Erythroblast (primary cell): Measurements from ENCODE around the gene CEP350.

ENCODE experiments used
- DNase-seq, 2 experiments: peaks; one replicate each; lab custom pipeline; 2025; lab: John Stamatoyannopoulos, UW
- GATA1 ChIP-seq: IDR thresholded peaks from 2 replicates; pipeline ENCODE4 v1.6.1; 2011; ENCODE audit warnings: low read depth, mild to moderate bottlenecking, control low read depth, low read length, moderate library complexity
- POLR2A ChIP-seq: IDR thresholded peaks from 2 replicates; pipeline ENCODE4 v1.6.1; 2011; ENCODE audit warnings: mild to moderate bottlenecking, low read length

Gene CEP350

DNA sequence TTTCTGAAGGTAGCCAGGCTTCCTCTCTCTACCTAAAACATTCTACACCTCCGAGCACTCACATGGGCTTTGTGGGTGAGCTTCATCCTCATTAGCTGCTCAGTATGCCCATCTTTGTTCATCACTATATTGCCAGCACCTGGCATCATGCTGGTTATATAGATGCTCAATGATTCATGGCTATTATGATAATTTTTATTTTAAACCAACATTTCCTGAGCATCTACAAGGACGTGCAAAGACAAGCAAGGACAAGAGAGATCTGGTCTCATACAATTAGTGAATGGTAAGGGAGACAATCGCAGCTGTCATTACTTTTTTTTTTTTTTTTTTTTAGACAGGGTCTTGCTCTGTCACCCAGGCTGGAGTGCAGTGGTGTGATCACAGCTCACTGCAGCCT lies 188.7 kb downstream of the CEP350 start:
- DNase-seq = no peak
- no peak for TF ChIP-seq POLR2A
- TF ChIP-seq GATA1 = no peak

GRCh38 chr1:180144659-180145357 lies 190.2 kb downstream of the CEP350 start:
- TF ChIP-seq POLR2A (no peak), GATA1 (no peak)
- no peak for DNase-seq

DNA sequence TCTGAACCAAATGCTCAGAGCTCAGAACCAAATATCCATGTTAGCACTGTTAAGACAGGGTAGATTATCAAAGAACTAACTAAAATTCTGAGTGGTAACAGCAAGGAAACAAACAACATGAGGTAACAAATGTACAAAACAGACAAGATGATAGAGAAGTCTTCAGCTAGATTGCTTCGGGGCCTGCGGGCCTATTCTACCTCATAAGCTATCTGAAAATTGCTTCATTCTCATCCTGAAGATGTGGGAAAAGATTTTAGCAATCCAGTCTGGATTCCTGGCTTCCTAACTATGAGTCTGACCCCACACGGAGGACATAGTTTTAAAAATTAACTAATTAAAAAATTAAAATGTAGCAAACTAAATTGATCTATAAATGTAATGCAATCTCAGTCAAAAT lies 190.8 kb downstream of the CEP350 start:
- TF ChIP-seq GATA1 (no peak), POLR2A (no peak)
- DNase-seq = no peak

GRCh38 chr1:180150982-180151381 lies 196.4 kb downstream of the CEP350 start:
- no peak for DNase-seq
- TF ChIP-seq GATA1 (no peak), POLR2A (no peak)

DNA sequence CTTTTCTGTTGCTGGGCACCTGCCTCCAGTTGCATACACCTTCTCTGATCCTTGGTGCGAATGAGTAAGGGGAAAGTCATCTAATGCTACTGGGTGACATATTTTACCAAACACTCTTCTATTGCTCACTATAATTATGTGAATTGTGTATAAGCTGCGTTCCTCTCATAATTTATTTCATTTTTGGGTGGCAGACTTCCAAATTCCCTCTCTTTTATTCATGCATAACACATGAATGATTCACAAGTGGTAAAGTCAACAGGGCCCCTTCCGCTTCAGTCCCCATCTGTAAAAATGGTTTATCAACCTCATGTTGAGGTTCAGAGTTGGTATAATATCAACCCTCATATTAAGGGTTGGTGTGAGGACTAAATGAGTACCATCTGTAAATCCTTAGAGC lies 196.9 kb downstream of the CEP350 start:
- DNase-seq = no peak
- TF ChIP-seq POLR2A = no peak
- no peak for TF ChIP-seq GATA1

DNA sequence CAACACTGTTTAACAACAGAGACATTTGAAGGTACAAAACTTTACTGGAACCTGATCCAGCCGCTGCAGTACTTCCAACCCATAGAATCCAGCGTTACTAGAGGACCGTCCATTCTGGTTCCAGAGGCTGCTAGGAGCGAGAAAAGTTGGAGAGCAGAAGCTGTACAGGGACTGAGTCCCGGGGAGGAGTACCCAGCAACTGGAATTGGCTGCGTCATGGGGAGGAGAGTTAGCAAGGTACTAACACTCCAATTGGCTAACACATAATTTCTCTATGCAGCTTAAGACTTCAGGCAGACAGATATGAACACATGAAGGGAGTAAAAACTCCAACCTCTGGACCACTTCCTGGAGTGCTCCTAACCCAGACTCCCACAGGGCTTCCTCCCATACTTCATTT lies 198.0 kb downstream of the CEP350 start:
- no peak for DNase-seq

GRCh38 chr1:180153032-180153431 lies 198.4 kb downstream of the CEP350 start:
- no peak for DNase-seq
- TF ChIP-seq POLR2A = no peak
- no peak for TF ChIP-seq GATA1

More for the DNA sequence above, 198.0 kb downstream of the CEP350 start:
- no peak for TF ChIP-seq GATA1
- no peak for TF ChIP-seq POLR2A

DNA sequence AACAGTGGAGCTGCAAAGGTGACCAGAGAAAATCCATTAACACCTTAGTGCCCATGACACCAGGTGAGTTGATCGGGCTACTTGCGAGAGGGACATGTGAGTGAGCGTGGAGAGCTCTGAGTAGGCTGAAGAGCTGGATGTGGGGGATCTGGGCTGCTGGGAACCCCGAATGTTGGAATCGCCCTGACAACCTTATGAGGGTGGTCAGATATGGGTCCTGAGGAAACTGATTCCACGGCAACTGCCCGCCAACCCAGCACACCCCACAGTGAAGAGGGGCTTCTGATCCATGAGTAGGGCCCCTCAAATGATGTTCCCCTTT lies 199.4 kb downstream of the CEP350 start:
- TF ChIP-seq POLR2A (no peak), GATA1 (no peak)

GRCh38 chr1:180154325-180155181 lies 199.9 kb downstream of the CEP350 start, which contains the start of gene QSOX1:
Gene QSOX1 (plus strand): TSS chr1:180154869. CDS start chr1:180154908, 39 bp downstream.
- TF ChIP-seq GATA1 (no peak), POLR2A (peak; percentile 68)
- DNase-seq = peak; percentile 91 to 95

More for the DNA sequence above, 199.4 kb downstream of the CEP350 start:
- peak in 1 of 2 experiments; percentile 47 for DNase-seq

- TF ChIP-seq GATA1 (no peak), POLR2A (no peak)
- peak in 1 of 2 experiments; percentile 47 for DNase-seq
Observed at GRCh38 chr1:180155182-180155682, 200.6 kb downstream of the CEP350 start.

- no peak for TF ChIP-seq POLR2A
- TF ChIP-seq GATA1 = no peak
- DNase-seq = no peak
Observed at GRCh38 chr1:180156201-180156600, 201.6 kb downstream of the CEP350 start.

- DNase-seq = peak; percentile 39 to 44
- TF ChIP-seq POLR2A = no peak
- TF ChIP-seq GATA1 = no peak
Observed at GRCh38 chr1:180156631-180157091, 202.1 kb downstream of the CEP350 start.

DNA sequence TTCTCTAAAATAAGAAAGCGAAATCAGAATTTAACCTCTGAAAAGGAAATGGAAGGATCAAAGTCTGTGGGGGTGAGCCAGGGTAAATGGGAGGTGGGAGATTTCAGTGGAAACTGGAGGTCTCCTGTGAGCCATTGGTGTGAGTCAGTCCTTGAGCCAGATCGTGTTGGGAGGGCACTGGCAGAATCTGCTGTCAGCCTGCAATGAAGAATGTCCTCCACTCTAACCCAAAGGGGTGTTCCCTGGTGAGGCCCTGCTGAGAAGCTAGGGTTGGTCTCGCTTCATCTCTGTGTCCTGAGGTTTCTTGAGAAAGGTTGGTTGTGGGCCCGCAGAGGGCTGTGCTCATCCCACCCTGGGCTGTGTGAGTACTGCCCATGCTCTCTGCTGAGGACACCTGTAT lies 202.5 kb downstream of the CEP350 start:
- TF ChIP-seq POLR2A (no peak), GATA1 (no peak)
- no peak for DNase-seq

DNA sequence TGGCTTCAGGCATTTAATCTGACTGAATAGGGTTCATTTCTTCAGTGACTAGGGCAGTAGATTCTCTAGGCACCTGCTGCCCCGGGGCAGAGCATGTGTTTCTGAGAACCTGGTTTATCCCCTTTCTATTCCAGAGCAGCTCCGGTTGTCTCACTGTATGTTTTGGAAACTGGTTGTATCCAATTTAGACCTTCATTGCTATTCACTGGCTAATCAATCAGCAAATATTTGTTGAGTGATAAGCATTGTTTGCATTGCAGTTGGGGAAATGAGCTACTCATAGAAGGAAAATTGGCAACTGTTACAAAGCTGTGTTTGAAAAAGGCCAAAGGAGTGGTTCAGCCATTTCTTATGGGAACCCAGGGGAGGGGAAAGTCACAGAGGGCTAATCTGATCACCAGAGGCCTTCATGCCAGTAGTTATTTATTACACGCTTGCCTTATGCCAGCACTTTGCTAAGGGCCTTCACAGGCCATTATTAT lies 203.0 kb downstream of the CEP350 start:
- TF ChIP-seq POLR2A (no peak), GATA1 (no peak)
- no peak for DNase-seq
